ENCODE measurements around the gene NUBP2. TPM values are rescaled to one million over a fixed set of nuclear protein-coding genes. Genes with fewer than 3 reads are reported as not detected.

Gene NUBP2
- total RNA-seq, 1 experiment from 2014 or later = 103 TPM

DNA sequence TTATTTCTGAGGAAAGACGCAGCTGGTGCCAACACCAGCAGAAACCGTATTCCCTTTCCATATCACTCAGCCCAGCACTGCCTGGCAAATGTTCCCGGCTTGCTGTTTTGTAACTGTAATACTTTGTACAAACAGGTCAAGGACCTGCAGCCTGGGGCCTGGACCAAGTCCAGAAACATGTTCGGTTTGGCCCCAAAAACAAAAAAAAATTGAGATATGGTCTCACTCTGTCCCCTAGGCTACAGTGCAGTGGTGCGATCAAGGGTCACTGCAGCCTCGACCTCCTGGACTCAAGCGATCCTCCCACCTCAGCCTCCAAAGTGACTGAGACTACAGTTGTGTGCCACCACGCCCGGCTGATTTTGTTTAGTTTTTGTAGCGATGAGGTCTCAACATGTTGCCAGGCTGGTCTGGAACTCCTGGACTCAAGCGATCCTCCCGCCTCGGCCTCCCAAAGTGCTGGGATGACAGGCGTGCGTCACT lies 42.7 kb downstream of the NUBP2 start:
- peaks cover 14 to 17% of the 10 kb centered on the region in 2 experiments for H3K4me1 ChIP-seq (ENCODE audit: control insufficient read depth in 1 of 2, insufficient read depth in 2 of 2, low read length in 2 of 2)
- ChIA-PET RAD21 (ENCODE audit: low non-redundant PET in 1 of 2, low total read pairs in 2 of 2, uncharacterized antibody in 2 of 2, unreplicated experiment in 2 of 2) (no interaction called here), POLR2A (no interaction called here), CTCF (interaction anchor here (1.2 to 1.7 kb wide), 2 partner anchors 12 kb away, joined by 3 to 4 read pairs; no protein-coding TSS in a partner anchor)
- no peaks in the 10 kb centered on the region for H3K9me3 ChIP-seq (ENCODE audit: control insufficient read depth in 1 of 2, insufficient read depth in 1 of 2, low read depth in 1 of 2, low read length in 2 of 2)
- no peak overlapping the region for H2AFZ ChIP-seq (ENCODE audit: low read depth, low read length, poor library complexity, severe bottlenecking)
- H4K20me1 ChIP-seq (ENCODE audit: insufficient read depth) = peaks cover 5% of the 10 kb centered on the region; the same call in 1 of the 2 replicates
- intact Hi-C loops (cut with micrococcal nuclease) = no loop called here
- no peaks in the 10 kb centered on the region for H3K27me3 ChIP-seq (ENCODE audit: insufficient read depth, low read length)
- 0 out of 4 replicates have a peak, but pooled peaks cover 0 to 3% of the 10 kb centered on the region in 2 experiments for H3K36me3 ChIP-seq (ENCODE audit: control insufficient read depth in 1 of 2, insufficient read depth in 2 of 2, low read length in 2 of 2)
- ATAC-seq = no peak
- TF ChIP-seq, protein P1, sequence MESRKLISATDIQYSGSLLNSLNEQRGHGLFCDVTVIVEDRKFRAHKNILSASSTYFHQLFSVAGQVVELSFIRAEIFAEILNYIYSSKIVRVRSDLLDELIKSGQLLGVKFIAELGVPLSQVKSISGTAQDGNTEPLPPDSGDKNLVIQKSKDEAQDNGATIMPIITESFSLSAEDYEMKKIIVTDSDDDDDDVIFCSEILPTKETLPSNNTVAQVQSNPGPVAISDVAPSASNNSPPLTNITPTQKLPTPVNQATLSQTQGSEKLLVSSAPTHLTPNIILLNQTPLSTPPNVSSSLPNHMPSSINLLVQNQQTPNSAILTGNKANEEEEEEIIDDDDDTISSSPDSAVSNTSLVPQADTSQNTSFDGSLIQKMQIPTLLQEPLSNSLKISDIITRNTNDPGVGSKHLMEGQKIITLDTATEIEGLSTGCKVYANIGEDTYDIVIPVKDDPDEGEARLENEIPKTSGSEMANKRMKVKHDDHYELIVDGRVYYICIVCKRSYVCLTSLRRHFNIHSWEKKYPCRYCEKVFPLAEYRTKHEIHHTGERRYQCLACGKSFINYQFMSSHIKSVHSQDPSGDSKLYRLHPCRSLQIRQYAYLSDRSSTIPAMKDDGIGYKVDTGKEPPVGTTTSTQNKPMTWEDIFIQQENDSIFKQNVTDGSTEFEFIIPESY (IDR thresholded peaks at IDR 0.05; ENCODE audit: extremely low read depth, insufficient replicate concordance, low read length) = no peak
- TF ChIP-seq TCF7L2 (IDR thresholded peaks at IDR 0.05; ENCODE audit: borderline replicate concordance, extremely low read depth, insufficient read depth, insufficient read length) = no peak
- no peak for TF ChIP-seq POLR2A (IDR thresholded peaks at IDR 0.05; ENCODE audit: borderline replicate concordance, extremely low read depth, insufficient read depth, insufficient read length)
- TF ChIP-seq, protein P2, sequence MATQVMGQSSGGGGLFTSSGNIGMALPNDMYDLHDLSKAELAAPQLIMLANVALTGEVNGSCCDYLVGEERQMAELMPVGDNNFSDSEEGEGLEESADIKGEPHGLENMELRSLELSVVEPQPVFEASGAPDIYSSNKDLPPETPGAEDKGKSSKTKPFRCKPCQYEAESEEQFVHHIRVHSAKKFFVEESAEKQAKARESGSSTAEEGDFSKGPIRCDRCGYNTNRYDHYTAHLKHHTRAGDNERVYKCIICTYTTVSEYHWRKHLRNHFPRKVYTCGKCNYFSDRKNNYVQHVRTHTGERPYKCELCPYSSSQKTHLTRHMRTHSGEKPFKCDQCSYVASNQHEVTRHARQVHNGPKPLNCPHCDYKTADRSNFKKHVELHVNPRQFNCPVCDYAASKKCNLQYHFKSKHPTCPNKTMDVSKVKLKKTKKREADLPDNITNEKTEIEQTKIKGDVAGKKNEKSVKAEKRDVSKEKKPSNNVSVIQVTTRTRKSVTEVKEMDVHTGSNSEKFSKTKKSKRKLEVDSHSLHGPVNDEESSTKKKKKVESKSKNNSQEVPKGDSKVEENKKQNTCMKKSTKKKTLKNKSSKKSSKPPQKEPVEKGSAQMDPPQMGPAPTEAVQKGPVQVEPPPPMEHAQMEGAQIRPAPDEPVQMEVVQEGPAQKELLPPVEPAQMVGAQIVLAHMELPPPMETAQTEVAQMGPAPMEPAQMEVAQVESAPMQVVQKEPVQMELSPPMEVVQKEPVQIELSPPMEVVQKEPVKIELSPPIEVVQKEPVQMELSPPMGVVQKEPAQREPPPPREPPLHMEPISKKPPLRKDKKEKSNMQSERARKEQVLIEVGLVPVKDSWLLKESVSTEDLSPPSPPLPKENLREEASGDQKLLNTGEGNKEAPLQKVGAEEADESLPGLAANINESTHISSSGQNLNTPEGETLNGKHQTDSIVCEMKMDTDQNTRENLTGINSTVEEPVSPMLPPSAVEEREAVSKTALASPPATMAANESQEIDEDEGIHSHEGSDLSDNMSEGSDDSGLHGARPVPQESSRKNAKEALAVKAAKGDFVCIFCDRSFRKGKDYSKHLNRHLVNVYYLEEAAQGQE (IDR thresholded peaks at IDR 0.05; ENCODE audit: low read depth) = no peak
- peak overlapping the region; percentile 90 to 98 for H3K4me3 ChIP-seq (replicated peaks in 1 of 2; ENCODE audit: low read depth in 1 of 2, low read length in 2 of 2)
- TSS peak; percentile 77 for BruUV-seq (replicated peaks)
- H3K27ac ChIP-seq (ENCODE audit: low read depth, low read length) = peak overlapping the region; percentile 80
- H3K79me2 ChIP-seq (ENCODE audit: insufficient read depth, low read length) = peaks cover 30% of the 10 kb centered on the region
- peak overlapping the region; percentile 73 for H3K4me2 ChIP-seq (ENCODE audit: low read length)
- peak overlapping the region; percentile 62 for H3K9ac ChIP-seq (ENCODE audit: low read length)
- no peak for DNase-seq (ENCODE audit: low read depth, low spot score)
- no peaks in the 10 kb centered on the region for H3K9me2 ChIP-seq (ENCODE audit: insufficient read depth)
